HepG2 (cell line): ENCODE measurements around the gene KATNB1. TPM values are rescaled to one million over a fixed set of nuclear protein-coding genes. Genes with fewer than 3 reads are reported as not detected.
A peak's percentile ranks its signal among the peaks of the same experiment; 100 is the strongest.

Source experiments
- ATAC-seq: fragments of 200-7000 bp; cut with Tn5 transposase; 3 replicates; pipeline ENCODE4 v1.9.1; 2020; ENCODE audit warnings: mild to moderate bottlenecking, moderate library complexity
- BruUV-seq: library from RNA; stranded (reverse); fragments of 400-500 nt; replicated peaks from 2 replicates; lab custom pipeline; 2021; lab: Mats Ljungman, UMichigan
- CTCF ChIA-PET: fragments of 300-600 bp; formaldehyde crosslinking; extraction: SDS; loops from one replicate; lab custom pipeline; 2021; ENCODE audit warnings: low total read pairs, inconsistent platforms, low intra/inter-chr PET ratio; lab: Yijun Ruan, JAX
- POLR2A ChIA-PET: fragments of 350-600 bp; sonication (Branson Sonifier 250); formaldehyde crosslinking; loops from one replicate; lab custom pipeline; 2020; ENCODE audit warnings: antibody characterized with exemption, inconsistent platforms; lab: Yijun Ruan, JAX
- DNase-seq: peaks from one replicate; pipeline ENCODE4 v3.0.0-alpha.2; 2015; ENCODE audit warnings: low spot score
- FAIRE-seq: peaks from 3 replicates; lab custom pipeline; 2011; peaks lifted over from hg19 to GRCh38; lab: Jason Lieb, UNC
- H2AFZ ChIP-seq: one replicate; pipeline ENCODE4 v1.6.1; 2011; ENCODE audit warnings: low read length, inconsistent platforms
- H3K27ac ChIP-seq: fragments of 300-600 bp; 3 replicates; pipeline ENCODE4 v1.8.0; 2011; ENCODE audit warnings: mixed run types, mild to moderate bottlenecking, mixed read lengths, low read length, inconsistent platforms; ENCODE audit not compliant: insufficient read depth; ENCODE audit errors: extremely low read length
- H3K27me3 ChIP-seq, 2 experiments: fragments of 200-600 bp in 1 of 2; 2 replicates in 1 of 2; 3 replicates in 1 of 2; pipeline versions ENCODE4 v1.6.0 to v1.8.0; 2011; ENCODE audit warnings: low read length in 2 of 2, mild to moderate bottlenecking in 2 of 2, moderate library complexity in 2 of 2, inconsistent platforms in 1 of 2; ENCODE audit not compliant: insufficient read depth in 2 of 2, control insufficient read depth in 1 of 2
- H3K36me3 ChIP-seq, 2 experiments: fragments of 200-600 bp in 1 of 2; replicated peaks in 1 of 2; 2 replicates in 1 of 2; 3 replicates in 1 of 2; pipeline versions ENCODE4 v1.5.1 to v1.8.0; 2011; ENCODE audit warnings: low read length in 2 of 2, inconsistent platforms in 1 of 2; ENCODE audit not compliant: insufficient read depth in 2 of 2, control insufficient read depth in 1 of 2
- H3K4me1 ChIP-seq: 2 replicates; pipeline ENCODE4 v1.5.1; 2012; ENCODE audit warnings: low read length, inconsistent platforms; ENCODE audit not compliant: insufficient read depth
- H3K4me2 ChIP-seq: 2 replicates; pipeline ENCODE4 v1.6.0; 2011; ENCODE audit warnings: low read depth, low read length, inconsistent platforms
- H3K4me3 ChIP-seq, 3 experiments: fragments of 200-600 bp in 1 of 3; sonication (generic), shearing (Covaris generic) in 1 of 3; replicated peaks in 1 of 3; 2 replicates each; pipeline ENCODE4 v1.5.1; 2011 to 2016; ENCODE audit warnings: low read length in 3 of 3, inconsistent platforms in 2 of 3, low read depth in 2 of 3, mild to moderate bottlenecking in 2 of 3, control low read depth in 1 of 3, mixed read lengths in 1 of 3; ENCODE audit not compliant: insufficient read depth in 1 of 3
- H3K79me2 ChIP-seq: one replicate; pipeline ENCODE4 v1.6.1; 2011; ENCODE audit warnings: low read length, inconsistent platforms; ENCODE audit not compliant: insufficient read depth
- H3K9ac ChIP-seq: 2 replicates; pipeline ENCODE4 v1.6.0; 2011; ENCODE audit warnings: mild to moderate bottlenecking, low read depth, low read length, inconsistent platforms; ENCODE audit not compliant: insufficient read depth
- H3K9me3 ChIP-seq: 2 replicates; pipeline ENCODE4 v1.5.1; 2012; ENCODE audit warnings: mild to moderate bottlenecking, low read length
- H4K20me1 ChIP-seq: 2 replicates; pipeline ENCODE4 v1.6.0; 2011; ENCODE audit warnings: inconsistent platforms, mild to moderate bottlenecking, low read length, moderate library complexity; ENCODE audit not compliant: insufficient read depth
- AGO2 ChIP-seq: fragments of 200-400 bp; formaldehyde crosslinking; optimal IDR thresholded peaks from 2 replicates; pipeline ENCODE3; 2017; ENCODE audit warnings: mild to moderate bottlenecking, low read depth, low read length, moderate library complexity
- MXD1 ChIP-seq: sonication (generic); formaldehyde crosslinking; IDR thresholded peaks from 2 replicates; pipeline ENCODE4 v1.4.0; 2020; ENCODE audit warnings: mild to moderate bottlenecking, missing genetic modification reagents
- ZKSCAN1 ChIP-seq: fragments of 150-350 bp; IDR thresholded peaks from 2 replicates; pipeline ENCODE4 v1.6.1; 2014; ENCODE audit warnings: low read length
- ZNF350 ChIP-seq: sonication (generic); formaldehyde crosslinking; IDR thresholded peaks from 2 replicates; pipeline ENCODE4 v1.4.0; 2020; ENCODE audit warnings: mild to moderate bottlenecking, low read depth, missing genetic modification reagents, borderline replicate concordance
- ZNF572 ChIP-seq: sonication (generic); formaldehyde crosslinking; IDR thresholded peaks from 2 replicates; pipeline ENCODE4 v1.5.1; 2020; ENCODE audit warnings: mild to moderate bottlenecking, missing genetic modification reagents
- ZSCAN29 ChIP-seq: sonication (generic); formaldehyde crosslinking; conservative IDR thresholded peaks from 2 replicates; pipeline ENCODE4 v1.4.0; 2020; ENCODE audit warnings: mild to moderate bottlenecking, missing genetic modification reagents
- WGBS: methylation state at CpG from one replicate; pipeline ENCODE4 v1.1.6; 2017; ENCODE audit warnings: low lambda C conversion rate; 5-methylcytosine and 5-hydroxymethylcytosine counted together
- in situ Hi-C: cut with HindIII; loops from 2 replicates; pipeline ENCODE4 v1.10.0; 2017; ENCODE audit warnings: low pct_unique_long_range_greater_than_20kb; ENCODE audit not compliant: extremely low pct_ligation_motif_present
- intact Hi-C: fragments of 100-400 bp; cut with micrococcal nuclease; formaldehyde crosslinking; loops from one replicate; pipeline ENCODE4 v1.10.0; 2022; ENCODE audit not compliant: unreplicated experiment
- polyA plus RNA-seq, 8 experiments: library from polyadenylated mRNA; depleted of rRNA in 3 of 8; stranded (reverse) in 7 of 8; unstranded in 1 of 8; fragments of >200 nt; fragmentation: Illumina TruSeq in 4 of 8; extraction: Trizol in 4 of 8; gene quantifications; 2 replicates each; pipeline versions ENCODE4 v1.2.1 to v1.2.3, GENCODE V29; 2011 to 2016; ENCODE audit warnings: low read depth in 4 of 8, missing spikeins in 1 of 8, mixed read lengths in 1 of 8; ENCODE audit not compliant: insufficient read depth in 1 of 8
- total RNA-seq, 5 experiments: library from RNA; depleted of rRNA; stranded (reverse); fragments of >200 nt; fragmentation: Illumina TruSeq; extraction: Trizol; gene quantifications; 2 replicates each; pipeline ENCODE4 v1.2.3, GENCODE V29; 2016; ENCODE audit warnings: low read depth in 1 of 5
- TF ChIP-seq, protein P1 (sequence below): sonication (generic); formaldehyde crosslinking; IDR thresholded peaks from 2 replicates; pipeline ENCODE4 v1.4.0; 2020; ENCODE audit warnings: missing genetic modification reagents

KATNB1 gene
- total and polyA plus RNA-seq, 2 of the 13 experiments (the other 11 are each of a cell fraction or from before 2014, with no cell fraction given) = 31.5 to 43.5 TPM

DNA sequence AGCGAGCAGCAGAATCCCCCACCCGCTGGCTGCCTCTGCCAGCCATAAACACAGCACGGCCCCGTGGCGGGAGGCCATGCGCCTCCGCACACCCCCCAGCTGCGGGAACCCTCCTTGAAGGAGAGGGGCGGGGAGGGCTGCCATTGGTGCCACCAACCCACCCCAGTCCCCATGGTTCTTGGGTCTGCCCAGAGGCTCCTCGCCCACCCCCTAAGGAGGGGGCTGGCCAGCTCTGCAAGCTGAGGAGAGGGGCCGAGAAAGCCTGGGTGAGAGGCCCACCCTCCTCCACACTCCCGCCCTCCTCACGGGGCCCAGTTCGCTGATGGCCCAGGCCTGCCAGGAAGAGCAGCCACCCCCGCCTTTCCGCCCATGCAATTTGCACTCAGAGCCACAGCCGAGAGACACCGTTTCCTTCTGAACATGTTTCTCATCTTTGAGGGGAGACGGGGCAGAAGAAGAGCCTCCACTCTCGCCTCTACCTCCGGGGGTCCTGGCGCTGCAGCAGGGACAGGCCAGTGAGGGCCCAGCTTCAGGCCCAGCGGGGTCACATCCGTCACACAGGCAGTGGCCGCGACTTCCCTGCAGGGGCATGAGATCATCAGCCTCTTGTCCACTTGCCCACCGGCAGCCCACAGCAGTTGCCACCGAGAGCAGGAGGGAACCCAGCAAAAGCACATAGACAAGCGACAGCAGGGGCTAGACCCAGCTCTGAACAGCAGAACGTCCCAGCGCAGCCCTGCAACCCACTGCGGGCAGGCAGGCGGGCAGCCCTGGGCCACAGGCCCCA lies 23.0 kb downstream of the KATNB1 start:
- DNase-seq = no peak
- BruUV-seq = no TSS peak
- no peak overlapping the region for H2AFZ ChIP-seq
- in situ Hi-C loops (loop anchor here (5.0 kb wide), 2 partner anchors 104 to 244 kb away; partner anchors contain the start of genes USB1 and ZNF319), intact Hi-C loops (no loop called here)
- no peak overlapping the region for H3K4me2 ChIP-seq
- no peaks in the 10 kb centered on the region for H3K4me1 ChIP-seq
- H3K27me3 ChIP-seq = no peaks in the 10 kb centered on the region
- no peaks in the 10 kb centered on the region for H3K79me2 ChIP-seq
- H4K20me1 ChIP-seq = no peaks in the 10 kb centered on the region
- no peak overlapping the region for H3K4me3 ChIP-seq
- POLR2A ChIA-PET = interaction anchor here (3.2 kb wide), 1 partner anchor 23 kb away, joined by 14 read pairs; no protein-coding TSS in a partner anchor
- H3K27ac ChIP-seq = no peak overlapping the region
- no peak overlapping the region for H3K9ac ChIP-seq
- no peak for ATAC-seq
- WGBS = 93% methylated on average over 25 of the region's 33 CpGs
- H3K9me3 ChIP-seq = no peaks in the 10 kb centered on the region
- peaks cover 28 to 49% of the 10 kb centered on the region in 2 experiments; a peak in 4 of 5 replicates for H3K36me3 ChIP-seq
- no peak for TF ChIP-seq ZSCAN29 (CRISPR knock-in tag)
- TF ChIP-seq ZNF350 = no peak
- TF ChIP-seq MXD1 (CRISPR knock-in tag) = 0 out of 2 replicates have a peak, but pooled peaks have one; percentile 10
- no peak for TF ChIP-seq ZNF572 (CRISPR knock-in tag)
- TF ChIP-seq AGO2 = peak; percentile 66
- TF ChIP-seq, protein P1, sequence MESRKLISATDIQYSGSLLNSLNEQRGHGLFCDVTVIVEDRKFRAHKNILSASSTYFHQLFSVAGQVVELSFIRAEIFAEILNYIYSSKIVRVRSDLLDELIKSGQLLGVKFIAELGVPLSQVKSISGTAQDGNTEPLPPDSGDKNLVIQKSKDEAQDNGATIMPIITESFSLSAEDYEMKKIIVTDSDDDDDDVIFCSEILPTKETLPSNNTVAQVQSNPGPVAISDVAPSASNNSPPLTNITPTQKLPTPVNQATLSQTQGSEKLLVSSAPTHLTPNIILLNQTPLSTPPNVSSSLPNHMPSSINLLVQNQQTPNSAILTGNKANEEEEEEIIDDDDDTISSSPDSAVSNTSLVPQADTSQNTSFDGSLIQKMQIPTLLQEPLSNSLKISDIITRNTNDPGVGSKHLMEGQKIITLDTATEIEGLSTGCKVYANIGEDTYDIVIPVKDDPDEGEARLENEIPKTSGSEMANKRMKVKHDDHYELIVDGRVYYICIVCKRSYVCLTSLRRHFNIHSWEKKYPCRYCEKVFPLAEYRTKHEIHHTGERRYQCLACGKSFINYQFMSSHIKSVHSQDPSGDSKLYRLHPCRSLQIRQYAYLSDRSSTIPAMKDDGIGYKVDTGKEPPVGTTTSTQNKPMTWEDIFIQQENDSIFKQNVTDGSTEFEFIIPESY (CRISPR knock-in tag) = peak; percentile 43; the same call in 1 of the 2 replicates
- TF ChIP-seq ZKSCAN1 = no peak
- TF ChIP-seq, all 625 proteins: peak for 3
- no peak for FAIRE-seq
- CTCF ChIA-PET = interaction anchor here (1.1 kb wide), 1 partner anchor 23 kb away, joined by 3 read pairs; no protein-coding TSS in a partner anchor
